Skin of body (tissue), 2 donors: ENCODE results near the gene UNC13C. TPM values are rescaled to one million over a fixed set of nuclear protein-coding genes. Genes with fewer than 3 reads are reported as not detected.
"Not testable (repeated sequence)": the region's sequence is repeated elsewhere in the genome, so short reads cannot be mapped to it uniquely, and the experiment has no call there.

Experiments used
- DNase-seq: peaks from one replicate; lab custom pipeline; 2025; lab: John Stamatoyannopoulos, UW
- total RNA-seq: library from RNA; depleted of rRNA; stranded (reverse); fragments of >200 nt; gene quantifications from one replicate; pipeline ENCODE4 v1.2.3, GENCODE V29; 2014

The UNC13C gene
- total RNA-seq, result 2.1 TPM

- DNase-seq, result no peak
These were observed at the start of gene UNC13C for GRCh38 chr15:53978253-53978906. Gene UNC13C (plus strand): TSS chr15:53978441. CDS start chr15:54012904, 34,463 bp downstream.

- no peak for DNase-seq
These were observed 42.1 kb upstream of the UNC13C start for GRCh38 chr15:53936137-53936536.

GRCh38 chr15:53937632-53938031 is 40.6 kb upstream of the UNC13C start:
- not testable (repeated sequence) for DNase-seq

GRCh38 chr15:53950572-53950971 is 27.7 kb upstream of the UNC13C start:
- no peak for DNase-seq

- DNase-seq, result no peak
These were observed 22.8 kb upstream of the UNC13C start for GRCh38 chr15:53955396-53955795.

GRCh38 chr15:53962646-53963561 is 15.3 kb upstream of the UNC13C start:
- no peak for DNase-seq

GRCh38 chr15:53963801-53964200 is 14.4 kb upstream of the UNC13C start:
- no peak for DNase-seq

- no peak for DNase-seq
These were observed 4.1 kb upstream of the UNC13C start for GRCh38 chr15:53974121-53974520.

GRCh38 chr15:53974813-53975212 is 3.4 kb upstream of the UNC13C start:
- no peak for DNase-seq

- no peak for DNase-seq
These were observed 1.3 kb upstream of the UNC13C start for GRCh38 chr15:53976844-53977392.

- DNase-seq, result no peak
These were observed 979 bp downstream of the UNC13C start for GRCh38 chr15:53979051-53979788.

- DNase-seq, result no peak
These were observed 1.8 kb downstream of the UNC13C start for GRCh38 chr15:53980021-53980420.

- no peak for DNase-seq
These were observed 3.9 kb downstream of the UNC13C start for GRCh38 chr15:53982071-53982680.

- DNase-seq, result peak; percentile 12
These were observed 4.6 kb downstream of the UNC13C start for GRCh38 chr15:53982876-53983275.

- DNase-seq, result no peak
These were observed 6.0 kb downstream of the UNC13C start for GRCh38 chr15:53984221-53984620.

- no peak for DNase-seq
These were observed 7.3 kb downstream of the UNC13C start for GRCh38 chr15:53985562-53985961.

- no peak for DNase-seq
These were observed 9.2 kb downstream of the UNC13C start for GRCh38 chr15:53987480-53987879.

- DNase-seq, result no peak
These were observed 29.0 kb downstream of the UNC13C start for GRCh38 chr15:54007256-54007655.

- DNase-seq, result no peak
These were observed 33.4 kb downstream of the UNC13C start for GRCh38 chr15:54011656-54012055.

GRCh38 chr15:54014067-54014655 is 35.9 kb downstream of the UNC13C start:
- peak; percentile 28 for DNase-seq

GRCh38 chr15:54017251-54017650 is 39.0 kb downstream of the UNC13C start:
- peak; percentile 53 for DNase-seq
